GM23248 (cell line): ENCODE measurements around the gene GCM1. TPM values are rescaled to one million over a fixed set of nuclear protein-coding genes. Genes with fewer than 3 reads are reported as not detected.

Source experiments
- DNase-seq: peaks from one replicate; pipeline ENCODE4 v3.0.0-alpha.2; 2015
- H2AFZ ChIP-seq: fragments of 200-600 bp; sonication (generic); 2 replicates; pipeline ENCODE4 v1.6.1; 2016; ENCODE audit warnings: antibody characterized with exemption
- H3F3A ChIP-seq: fragments of 200-600 bp; sonication (generic); 2 replicates; pipeline ENCODE4 v1.6.1; 2016; ENCODE audit warnings: mild to moderate bottlenecking, antibody characterized with exemption, mixed run types; ENCODE audit not compliant: insufficient read depth
- H3K27ac ChIP-seq: fragments of 200-600 bp; sonication (generic); 2 replicates; pipeline ENCODE4 v1.5.1; 2016; ENCODE audit warnings: mild to moderate bottlenecking
- H3K27me3 ChIP-seq: fragments of 200-600 bp; sonication (generic); replicated peaks from 2 replicates; pipeline ENCODE4 v1.6.1; 2016; ENCODE audit warnings: mild to moderate bottlenecking; ENCODE audit not compliant: insufficient read depth
- H3K36me3 ChIP-seq: fragments of 200-600 bp; sonication (generic); 2 replicates; pipeline ENCODE4 v1.6.1; 2016; ENCODE audit warnings: low read depth, mild to moderate bottlenecking
- H3K4me1 ChIP-seq: fragments of 200-600 bp; sonication (generic); 2 replicates; pipeline ENCODE4 v1.6.1; 2016; ENCODE audit warnings: mild to moderate bottlenecking; ENCODE audit not compliant: insufficient read depth
- H3K4me2 ChIP-seq: fragments of 200-600 bp; sonication (generic); one replicate; pipeline ENCODE4 v1.6.1; 2016; ENCODE audit warnings: mild to moderate bottlenecking; ENCODE audit not compliant: unreplicated experiment
- H3K4me3 ChIP-seq: fragments of 200-600 bp; sonication (generic); 2 replicates; pipeline ENCODE4 v1.5.1; 2016; ENCODE audit warnings: mild to moderate bottlenecking
- H3K79me2 ChIP-seq: fragments of 200-600 bp; sonication (generic); 2 replicates; pipeline ENCODE4 v1.6.1; 2016; ENCODE audit warnings: mild to moderate bottlenecking; ENCODE audit not compliant: insufficient read depth
- H3K9ac ChIP-seq: fragments of 200-600 bp; sonication (generic); 2 replicates; pipeline ENCODE4 v1.6.1; 2016; ENCODE audit warnings: mild to moderate bottlenecking
- H3K9me2 ChIP-seq: fragments of 200-600 bp; sonication (generic); 2 replicates; pipeline ENCODE4 v1.6.1; 2016; ENCODE audit warnings: mixed run types, mild to moderate bottlenecking, moderate library complexity; ENCODE audit not compliant: insufficient read depth
- H3K9me3 ChIP-seq: fragments of 200-600 bp; sonication (generic); one replicate; pipeline ENCODE4 v1.6.1; 2017; ENCODE audit warnings: low read depth
- H4K20me1 ChIP-seq: fragments of 200-600 bp; sonication (generic); 2 replicates; pipeline ENCODE4 v1.6.0; 2016; ENCODE audit not compliant: insufficient read depth
- EZH2 ChIP-seq: fragments of 200-600 bp; sonication (generic); IDR thresholded peaks from 2 replicates; pipeline ENCODE4 v1.6.1; 2018; ENCODE audit warnings: antibody characterized with exemption, mild to moderate bottlenecking; ENCODE audit not compliant: insufficient read depth, poor library complexity, severe bottlenecking
- EZH2phosphoT487 ChIP-seq: fragments of 200-600 bp; sonication (generic); IDR thresholded peaks from 2 replicates; pipeline ENCODE4 v1.6.1; 2018; ENCODE audit warnings: antibody characterized with exemption, moderate library complexity, mild to moderate bottlenecking, low read depth; ENCODE audit not compliant: insufficient read depth
- WGBS, 2 experiments: methylation state at CpG; one replicate each; pipeline ENCODE4 v1.1.6; 2015 to 2017; ENCODE audit warnings: low lambda C conversion rate in 2 of 2, low coverage in 1 of 2; ENCODE audit errors: missing lambda C conversion rate in 2 of 2; 5-methylcytosine and 5-hydroxymethylcytosine counted together
- in situ Hi-C: fragments of 300-500 bp; cut with MboI; formaldehyde crosslinking; loops from 2 replicates; pipeline ENCODE4 v1.15.0; 2020
- polyA plus RNA-seq: library from polyadenylated mRNA; unstranded; fragments of >200 nt; fragmentation: Nextera tagmentation; extraction: Ambion mirVana; gene quantifications from 2 replicates; pipeline ENCODE4 v1.2.1, GENCODE V29; 2016
- total RNA-seq: library from RNA; depleted of rRNA; stranded (reverse); fragments of >200 nt; shearing (Covaris generic); gene quantifications from 2 replicates; pipeline ENCODE4 v1.2.3, GENCODE V29; 2014; rRNA removed

Gene GCM1, protein sequence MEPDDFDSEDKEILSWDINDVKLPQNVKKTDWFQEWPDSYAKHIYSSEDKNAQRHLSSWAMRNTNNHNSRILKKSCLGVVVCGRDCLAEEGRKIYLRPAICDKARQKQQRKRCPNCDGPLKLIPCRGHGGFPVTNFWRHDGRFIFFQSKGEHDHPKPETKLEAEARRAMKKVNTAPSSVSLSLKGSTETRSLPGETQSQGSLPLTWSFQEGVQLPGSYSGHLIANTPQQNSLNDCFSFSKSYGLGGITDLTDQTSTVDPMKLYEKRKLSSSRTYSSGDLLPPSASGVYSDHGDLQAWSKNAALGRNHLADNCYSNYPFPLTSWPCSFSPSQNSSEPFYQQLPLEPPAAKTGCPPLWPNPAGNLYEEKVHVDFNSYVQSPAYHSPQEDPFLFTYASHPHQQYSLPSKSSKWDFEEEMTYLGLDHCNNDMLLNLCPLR
- total RNA-seq, result not detected in 2 replicates
- not detected in 2 replicates for polyA plus RNA-seq

DNA sequence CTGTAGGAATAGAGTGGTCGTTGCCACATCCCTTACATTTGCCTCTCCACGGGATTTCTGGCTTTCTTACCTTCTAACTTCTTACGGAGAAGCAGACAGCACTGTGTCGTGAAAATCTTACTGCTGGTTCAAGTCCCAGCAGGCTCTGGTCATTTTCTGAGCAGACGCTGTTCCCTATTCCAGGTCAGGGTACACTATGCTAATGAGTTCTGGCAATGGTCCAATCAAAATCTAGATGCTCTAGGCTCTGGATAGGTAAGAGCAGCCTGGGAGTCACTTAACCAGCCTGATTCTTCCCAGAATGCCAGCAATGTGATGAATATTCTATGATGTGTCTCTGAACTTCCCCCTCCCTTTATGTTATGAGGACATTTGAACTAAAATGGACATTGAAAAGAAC, at the start of gene GCM1:
TSS of gene GCM1 (minus strand) at position 158 of the 400 bp plus-strand sequence. CDS start 3,209 bp downstream, outside the sequence.
- in situ Hi-C loops, result no loop called here
- no peaks in the 10 kb centered on the region for H3K4me1 ChIP-seq
- H4K20me1 ChIP-seq, result no peaks in the 10 kb centered on the region
- WGBS, 2 experiments, result 61 to 62% methylated on average over 5 of the region's 5 CpGs
- no peak within 1 kb of the TSS for H3K27ac ChIP-seq
- no peak within 1 kb of the TSS for H3K9ac ChIP-seq
- no peaks in the 10 kb centered on the region; the same call in 1 of the 2 replicates for H3K27me3 ChIP-seq
- H3K9me3 ChIP-seq, result no peaks in the 10 kb centered on the region
- DNase-seq, result no peak
- no peak within 1 kb of the TSS for H3K4me2 ChIP-seq
- TF ChIP-seq EZH2 (no peak), EZH2phosphoT487 (no peak)
- no peak within 1 kb of the TSS for H3K4me3 ChIP-seq
- no peaks in the 10 kb centered on the region for H3K9me2 ChIP-seq
- H2AFZ ChIP-seq, result no peak within 1 kb of the TSS
- H3K79me2 ChIP-seq, result no peaks in the 10 kb centered on the region
- H3K36me3 ChIP-seq, result no peaks in the 10 kb centered on the region
- no peaks in the 10 kb centered on the region for H3F3A ChIP-seq

DNA sequence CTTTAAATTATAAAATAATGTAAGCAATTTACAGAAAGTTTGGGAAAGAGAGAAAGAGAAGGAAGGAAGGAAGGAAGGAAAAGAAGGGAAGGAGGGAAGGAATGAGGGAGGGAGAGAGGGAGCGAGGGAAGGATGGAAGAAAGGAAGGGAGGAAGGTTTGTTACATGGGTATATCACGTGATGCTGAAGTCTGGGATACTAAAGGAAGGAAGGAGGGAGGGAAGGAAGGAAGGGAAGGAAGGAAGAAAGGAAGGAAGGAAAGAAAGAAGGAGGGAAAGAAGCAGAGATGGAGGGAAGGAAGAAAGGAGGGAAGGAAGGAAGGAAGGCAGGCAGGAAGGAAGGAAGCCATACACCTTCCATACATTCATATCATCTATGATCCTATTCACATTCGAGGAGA, 48.9 kb upstream of the GCM1 start:
- H3K36me3 ChIP-seq, result no peaks in the 10 kb centered on the region
- no peaks in the 10 kb centered on the region for H3K4me1 ChIP-seq
- no peaks in the 10 kb centered on the region for H3K9me3 ChIP-seq
- no peak overlapping the region for H3K4me3 ChIP-seq
- 39 to 45% methylated on average over 3 of the region's 3 CpGs for WGBS, 2 experiments
- no peak overlapping the region for H3K27ac ChIP-seq
- H3F3A ChIP-seq, result no peaks in the 10 kb centered on the region
- H4K20me1 ChIP-seq, result no peaks in the 10 kb centered on the region
- no peak overlapping the region for H2AFZ ChIP-seq
- no peak overlapping the region for H3K4me2 ChIP-seq
- in situ Hi-C loops, result loop anchor here (25.0 kb wide), 1 partner anchor 240 kb away; no protein-coding TSS in a partner anchor
- H3K9me2 ChIP-seq, result no peaks in the 10 kb centered on the region
- H3K27me3 ChIP-seq, result no peaks in the 10 kb centered on the region; the same call in 1 of the 2 replicates
- no peak overlapping the region for H3K9ac ChIP-seq
- no peak for TF ChIP-seq EZH2phosphoT487
- TF ChIP-seq EZH2, result no peak
- no peaks in the 10 kb centered on the region for H3K79me2 ChIP-seq
- DNase-seq, result no peak

DNA sequence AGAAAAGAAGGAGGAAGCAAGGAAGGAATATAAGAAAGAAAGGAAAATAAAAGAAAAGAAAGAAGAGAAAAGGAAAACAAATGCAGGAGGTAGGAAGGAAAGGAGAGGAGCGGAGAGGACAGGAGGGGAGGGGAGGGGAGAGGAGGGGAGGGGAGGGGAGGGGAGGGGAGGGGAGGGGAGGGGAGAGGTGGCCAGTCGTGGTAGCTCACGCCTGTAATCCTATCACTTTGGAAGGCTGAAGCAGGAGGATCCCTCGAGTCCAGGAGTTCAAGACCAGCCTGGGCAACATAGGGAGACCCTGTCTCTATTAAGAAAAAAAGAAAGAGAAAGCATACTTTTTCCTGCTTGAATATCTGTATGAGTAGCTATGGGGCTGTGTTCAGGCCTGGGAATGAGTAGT, 46.4 kb upstream of the GCM1 start:
- H3K27ac ChIP-seq, result no peak overlapping the region
- H3K36me3 ChIP-seq, result no peaks in the 10 kb centered on the region
- H3K79me2 ChIP-seq, result no peaks in the 10 kb centered on the region
- no peak overlapping the region for H3K4me3 ChIP-seq
- no peaks in the 10 kb centered on the region for H4K20me1 ChIP-seq
- H3F3A ChIP-seq, result no peaks in the 10 kb centered on the region
- no peaks in the 10 kb centered on the region for H3K9me3 ChIP-seq
- WGBS, 2 experiments, result 30 to 67% methylated on average over 1 to 4 of the region's 4 CpGs
- no peaks in the 10 kb centered on the region; the same call in 1 of the 2 replicates for H3K27me3 ChIP-seq
- no peak overlapping the region for H2AFZ ChIP-seq
- in situ Hi-C loops, result loop anchor here (25.0 kb wide), 1 partner anchor 242 kb away; no protein-coding TSS in a partner anchor
- TF ChIP-seq EZH2phosphoT487, result no peak
- no peak for TF ChIP-seq EZH2
- DNase-seq, result no peak
- H3K4me1 ChIP-seq, result no peaks in the 10 kb centered on the region
- H3K9me2 ChIP-seq, result no peaks in the 10 kb centered on the region
- H3K4me2 ChIP-seq, result no peak overlapping the region
- no peak overlapping the region for H3K9ac ChIP-seq

DNA sequence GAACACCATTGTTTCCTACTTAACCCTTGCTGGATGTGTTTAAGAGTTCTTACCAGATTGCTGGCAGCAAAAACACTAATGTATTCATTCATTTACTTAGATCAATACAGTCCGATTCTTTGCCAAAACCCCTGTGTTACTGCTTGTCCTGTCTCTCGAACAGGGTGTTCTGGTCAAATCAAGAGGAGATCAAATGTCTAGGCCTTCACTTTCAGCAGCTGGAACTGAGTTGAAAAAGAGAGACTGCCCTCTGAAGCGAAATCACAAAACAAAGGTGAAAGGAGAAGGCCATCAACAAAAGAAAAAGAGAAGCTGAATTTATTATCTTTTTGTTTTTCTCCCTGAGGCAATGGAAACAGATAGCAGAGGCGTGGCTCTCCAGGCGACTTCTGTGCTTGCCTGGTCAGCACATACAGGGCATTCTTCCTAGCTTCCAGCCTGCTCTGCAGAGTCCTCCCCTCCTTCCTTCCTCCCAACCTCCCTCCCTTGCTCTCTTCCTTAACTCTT, 44.1 kb upstream of the GCM1 start:
- Histone ChIP-seq H3K9me3 (no peaks in the 10 kb centered on the region), H3K4me3 (no peak overlapping the region), H3K9ac (no peak overlapping the region), H3K27ac (no peak overlapping the region), H2AFZ (peak overlapping the region; percentile 50), H3K9me2 (no peaks in the 10 kb centered on the region), H3K27me3 (no peaks in the 10 kb centered on the region), H3K79me2 (no peaks in the 10 kb centered on the region), H3K36me3 (no peaks in the 10 kb centered on the region), H3K4me1 (peaks cover 10% of the 10 kb centered on the region), H3F3A (0 out of 2 replicates have a peak, but pooled peaks cover 8% of the 10 kb centered on the region), H3K4me2 (no peak overlapping the region), H4K20me1 (no peaks in the 10 kb centered on the region)
- in situ Hi-C loops, result loop anchor here (25.0 kb wide), 1 partner anchor 245 kb away; no protein-coding TSS in a partner anchor
- 54 to 63% methylated on average over 4 to 5 of the region's 5 CpGs for WGBS, 2 experiments
- DNase-seq, result no peak
- TF ChIP-seq EZH2 (no peak), EZH2phosphoT487 (no peak)
